NCI-H1930 (cell line): ENCODE data around the gene CERT1.
"Not testable (repeated sequence)": the region's sequence is repeated elsewhere in the genome, so short reads cannot be mapped to it uniquely, and the experiment has no call there.

Source experiments
- DNase-seq, 2 experiments: peaks; one replicate each; lab custom pipeline; 2025; lab: John Stamatoyannopoulos, UW

The CERT1 gene

GRCh38 chr5:75511435-75512382, at the start of gene CERT1, which contains the start of gene POLK:
TSS of gene CERT1 (minus strand) at chr5:75511629. CDS start at chr5:75511207, 422 bp downstream.
TSS of gene POLK (plus strand) at chr5:75511891.
- DNase-seq = peak; percentile 88 to 91

- not testable (repeated sequence) for DNase-seq
Observed at GRCh38 chr5:75560655-75561054, 49.2 kb upstream of the CERT1 start.

- no peak for DNase-seq
Observed at GRCh38 chr5:75558981-75559632, 47.7 kb upstream of the CERT1 start.

- DNase-seq = no peak
Observed at GRCh38 chr5:75558221-75558620, 46.8 kb upstream of the CERT1 start.

GRCh38 chr5:75553358-75553757, 41.9 kb upstream of the CERT1 start:
- DNase-seq = no peak

- no peak for DNase-seq
Observed at GRCh38 chr5:75552764-75553163, 41.3 kb upstream of the CERT1 start.

- DNase-seq = no peak
Observed at GRCh38 chr5:75551471-75551870, 40.0 kb upstream of the CERT1 start.

GRCh38 chr5:75550597-75550996, 39.2 kb upstream of the CERT1 start:
- DNase-seq = no peak

- no peak for DNase-seq
Observed at GRCh38 chr5:75547812-75548211, 36.4 kb upstream of the CERT1 start.

- DNase-seq = no peak
Observed at GRCh38 chr5:75546830-75547229, 35.4 kb upstream of the CERT1 start.

- no peak for DNase-seq
Observed at GRCh38 chr5:75545131-75545530, 33.7 kb upstream of the CERT1 start.

- no peak for DNase-seq
Observed at GRCh38 chr5:75538211-75538610, 26.8 kb upstream of the CERT1 start.

- no peak for DNase-seq
Observed at GRCh38 chr5:75536694-75537360, 25.4 kb upstream of the CERT1 start.

- no peak for DNase-seq
Observed at GRCh38 chr5:75536147-75536546, 24.7 kb upstream of the CERT1 start.

GRCh38 chr5:75534734-75535133, 23.3 kb upstream of the CERT1 start:
- no peak for DNase-seq

- not testable (repeated sequence) for DNase-seq
Observed at GRCh38 chr5:75533716-75534115, 22.3 kb upstream of the CERT1 start.

- no peak for DNase-seq
Observed at GRCh38 chr5:75532190-75532589, 20.8 kb upstream of the CERT1 start.

- DNase-seq = no peak
Observed at GRCh38 chr5:75529185-75529584, 17.8 kb upstream of the CERT1 start.

GRCh38 chr5:75526070-75526469, 14.6 kb upstream of the CERT1 start:
- no peak for DNase-seq

GRCh38 chr5:75525344-75525743, 13.9 kb upstream of the CERT1 start:
- DNase-seq = no peak

- no peak for DNase-seq
Observed at GRCh38 chr5:75524591-75524990, 13.2 kb upstream of the CERT1 start.

GRCh38 chr5:75524071-75524470, 12.6 kb upstream of the CERT1 start:
- no peak for DNase-seq

GRCh38 chr5:75523275-75523674, 11.8 kb upstream of the CERT1 start:
- no peak for DNase-seq
